ENCODE results near the gene SHTN1.

SHTN1 gene

DNA sequence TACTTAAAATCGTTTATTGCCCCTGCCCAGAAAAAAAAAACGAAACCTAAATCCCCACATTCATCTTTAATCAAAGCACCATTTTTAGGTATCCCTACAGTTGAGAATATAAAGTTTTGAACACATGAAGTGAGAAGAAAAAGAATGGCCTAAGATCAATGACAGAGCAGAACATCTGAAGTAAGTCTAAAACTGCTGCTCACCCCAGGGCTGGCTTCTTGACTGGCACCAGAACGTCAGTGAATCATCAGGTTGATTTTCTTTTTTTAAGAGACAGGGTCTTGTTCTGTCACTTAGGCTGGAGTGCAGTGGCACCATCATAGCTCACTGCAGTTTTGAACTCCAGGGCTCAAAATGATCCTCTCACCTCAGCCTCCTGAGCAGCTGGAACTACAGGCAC is 24.9 kb downstream of the SHTN1 start:
- Histone ChIP-seq H3K4me3 (no peak overlapping the region), H3K36me3 (ENCODE audit: insufficient read depth, low read length) (no peaks in the 10 kb centered on the region), H3K27ac (no peak overlapping the region), H3K9me3 (ENCODE audit: low read depth, low read length) (no peaks in the 10 kb centered on the region), H3K9ac (ENCODE audit: insufficient read length) (no peak overlapping the region)
- no peak for DNase-seq (ENCODE audit: low read depth, low spot score)
- no peak for TF ChIP-seq FOXP2 (optimal IDR thresholded peaks at IDR 0.05; ENCODE audit: control extremely low read depth, extremely low read length, insufficient read depth)
- TF ChIP-seq POLR2AphosphoS5 (IDR thresholded peaks at IDR 0.05; ENCODE audit: borderline replicate concordance, low read depth, low read length) = no peak
- no peak for TF ChIP-seq EZH2 (IDR thresholded peaks at IDR 0.05)

DNA sequence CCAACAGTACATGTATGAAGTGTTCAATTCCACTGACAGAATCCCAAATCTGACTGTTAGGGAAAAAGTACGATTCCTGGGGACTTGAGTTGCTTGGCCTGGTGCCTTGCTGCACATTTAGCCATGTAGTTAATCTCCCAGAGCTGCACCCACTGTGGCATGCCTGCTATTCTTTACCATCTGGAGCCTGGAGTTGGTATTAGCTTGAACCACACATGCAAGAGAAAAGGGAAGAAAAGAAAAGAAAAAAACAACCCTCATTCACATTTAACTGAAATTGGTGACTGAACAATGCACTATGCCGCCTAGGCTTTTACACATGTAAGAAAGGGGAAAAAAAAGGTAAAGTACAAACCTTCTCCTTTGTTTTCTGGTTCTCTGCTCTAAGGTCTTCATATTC is 26.1 kb downstream of the SHTN1 start:
- H3K9ac ChIP-seq (ENCODE audit: insufficient read length) = no peak overlapping the region
- DNase-seq (ENCODE audit: low read depth, low spot score) = no peak

DNA sequence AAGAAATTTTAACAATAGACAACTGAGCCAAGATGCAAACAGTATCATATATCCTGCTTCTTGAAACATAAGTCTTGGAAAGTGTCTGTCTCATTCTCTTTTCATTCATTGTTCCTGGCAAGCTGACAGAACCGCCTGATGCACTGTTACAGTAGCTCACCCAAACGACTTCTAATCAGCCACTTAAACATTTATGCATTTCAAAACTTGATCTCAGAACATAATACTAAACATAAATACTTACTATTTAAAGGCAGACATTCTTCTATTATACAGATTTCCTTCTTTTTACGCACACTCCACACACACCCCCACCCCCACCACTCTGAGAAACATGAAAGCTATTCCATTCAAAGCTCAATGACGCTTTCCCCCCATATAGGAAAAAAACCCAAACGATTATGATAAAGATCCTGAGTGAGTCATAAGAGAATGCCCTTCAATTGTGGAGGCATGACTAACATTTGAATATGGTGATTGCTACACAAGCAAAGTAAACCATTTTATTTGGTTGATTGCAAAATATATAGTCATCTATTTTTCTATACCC is 30.5 kb downstream of the SHTN1 start:
- peak overlapping the region; percentile 62; the same call in 1 of the 2 replicates for H3K27ac ChIP-seq
- no peaks in the 10 kb centered on the region for H3K9me3 ChIP-seq (ENCODE audit: low read depth, low read length)
- TF ChIP-seq POLR2AphosphoS5 (IDR thresholded peaks at IDR 0.05; ENCODE audit: borderline replicate concordance, low read depth, low read length) (no peak), EZH2 (IDR thresholded peaks at IDR 0.05) (no peak), FOXP2 (optimal IDR thresholded peaks at IDR 0.05; ENCODE audit: control extremely low read depth, extremely low read length, insufficient read depth) (no peak)
- H3K4me3 ChIP-seq = peak overlapping the region; percentile 22; the same call in 1 of the 2 replicates
- no peak for DNase-seq (ENCODE audit: low read depth, low spot score)
- no peaks in the 10 kb centered on the region for H3K36me3 ChIP-seq (ENCODE audit: insufficient read depth, low read length)
- H3K9ac ChIP-seq (ENCODE audit: insufficient read length) = no peak overlapping the region

More for the DNA sequence above, 26.1 kb downstream of the SHTN1 start:
- no peaks in the 10 kb centered on the region for H3K36me3 ChIP-seq (ENCODE audit: insufficient read depth, low read length)
- no peak overlapping the region for H3K4me3 ChIP-seq
- H3K9me3 ChIP-seq (ENCODE audit: low read depth, low read length) = no peaks in the 10 kb centered on the region
- H3K27ac ChIP-seq = no peak overlapping the region
- TF ChIP-seq POLR2AphosphoS5 (IDR thresholded peaks at IDR 0.05; ENCODE audit: borderline replicate concordance, low read depth, low read length) (no peak), FOXP2 (optimal IDR thresholded peaks at IDR 0.05; ENCODE audit: control extremely low read depth, extremely low read length, insufficient read depth) (no peak), EZH2 (IDR thresholded peaks at IDR 0.05) (no peak)

DNA sequence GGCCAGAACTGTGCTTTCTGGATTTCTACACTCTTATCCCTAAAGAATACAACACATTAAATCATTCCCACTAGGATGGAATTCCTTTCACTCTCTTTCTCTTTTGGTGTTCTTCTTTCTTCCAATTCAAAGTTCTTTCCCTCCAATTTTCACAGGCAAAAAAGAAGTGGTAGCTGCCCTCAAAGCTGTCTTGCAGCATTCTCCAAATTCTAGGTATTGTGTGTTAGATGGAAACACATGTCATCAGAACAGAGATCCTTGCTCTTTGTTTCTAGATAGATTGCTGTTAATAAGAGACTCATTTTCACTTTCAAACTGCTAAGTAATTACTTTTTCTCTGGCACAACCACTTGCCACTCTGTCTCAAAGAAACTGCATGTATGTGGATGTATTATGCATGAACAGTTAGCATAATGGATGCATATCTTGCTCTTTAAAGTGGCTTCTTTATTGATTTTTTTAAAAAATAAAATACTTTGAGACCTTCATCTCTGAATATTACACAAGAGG is 31.0 kb downstream of the SHTN1 start:
- peak overlapping the region; percentile 62; the same call in 1 of the 2 replicates for H3K27ac ChIP-seq
- no peaks in the 10 kb centered on the region for H3K9me3 ChIP-seq (ENCODE audit: low read depth, low read length)
- peak overlapping the region; percentile 22; the same call in 1 of the 2 replicates for H3K4me3 ChIP-seq
- no peak overlapping the region for H3K9ac ChIP-seq (ENCODE audit: insufficient read length)
- DNase-seq (ENCODE audit: low read depth, low spot score) = no peak
- H3K36me3 ChIP-seq (ENCODE audit: insufficient read depth, low read length) = no peaks in the 10 kb centered on the region
- TF ChIP-seq FOXP2 (optimal IDR thresholded peaks at IDR 0.05; ENCODE audit: control extremely low read depth, extremely low read length, insufficient read depth) (no peak), EZH2 (IDR thresholded peaks at IDR 0.05) (no peak), POLR2AphosphoS5 (IDR thresholded peaks at IDR 0.05; ENCODE audit: borderline replicate concordance, low read depth, low read length) (no peak)

DNA sequence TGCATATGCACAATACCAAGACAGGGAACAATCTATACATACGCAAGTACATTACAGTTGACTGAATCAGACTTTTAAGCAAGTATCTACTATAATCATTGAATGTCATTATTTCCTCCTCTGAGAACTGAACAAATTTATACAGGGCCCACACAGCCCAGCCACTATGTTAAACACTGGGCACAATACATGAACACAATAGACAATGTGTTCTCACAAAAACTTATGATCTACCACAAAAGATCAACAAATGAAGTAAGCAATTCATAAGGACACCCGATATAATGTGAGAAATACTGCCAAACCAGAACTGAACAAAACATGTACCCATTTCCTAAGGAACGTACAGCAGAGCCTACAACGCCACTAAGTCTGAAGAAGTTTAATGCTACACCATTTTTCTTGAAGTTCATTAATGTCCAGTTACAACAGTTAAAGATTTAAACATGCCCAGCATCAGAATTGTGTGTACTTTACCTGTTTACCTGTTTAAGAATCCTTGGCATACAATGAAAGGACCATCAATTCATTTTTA is 31.5 kb downstream of the SHTN1 start:
- Histone ChIP-seq H3K36me3 (ENCODE audit: insufficient read depth, low read length) (no peaks in the 10 kb centered on the region), H3K9me3 (ENCODE audit: low read depth, low read length) (no peaks in the 10 kb centered on the region), H3K9ac (ENCODE audit: insufficient read length) (no peak overlapping the region), H3K4me3 (no peak overlapping the region), H3K27ac (no peak overlapping the region)
- no peak for DNase-seq (ENCODE audit: low read depth, low spot score)
- TF ChIP-seq POLR2AphosphoS5 (IDR thresholded peaks at IDR 0.05; ENCODE audit: borderline replicate concordance, low read depth, low read length) (no peak), EZH2 (IDR thresholded peaks at IDR 0.05) (no peak), FOXP2 (optimal IDR thresholded peaks at IDR 0.05; ENCODE audit: control extremely low read depth, extremely low read length, insufficient read depth) (no peak)

DNA sequence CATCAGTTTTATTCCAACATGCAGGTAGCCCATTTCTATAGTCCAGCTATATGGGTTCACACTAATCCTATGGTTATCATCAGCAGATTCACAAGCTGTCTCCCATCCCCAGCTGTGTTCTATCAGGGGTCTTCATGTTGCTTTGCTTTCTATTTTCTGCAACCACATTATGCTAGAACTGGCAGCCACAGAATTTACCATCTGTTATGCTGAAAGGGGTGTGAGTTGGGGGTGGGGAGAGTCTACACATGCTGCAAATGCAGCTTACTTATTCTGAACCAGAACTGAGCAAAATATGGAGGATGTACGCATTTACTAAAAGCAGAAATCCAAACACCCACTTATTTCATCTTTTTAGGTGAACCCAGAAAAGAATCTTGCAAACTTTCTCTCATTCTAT is 32.9 kb downstream of the SHTN1 start:
- H3K9ac ChIP-seq (ENCODE audit: insufficient read length) = no peak overlapping the region
- no peak for TF ChIP-seq POLR2AphosphoS5 (IDR thresholded peaks at IDR 0.05; ENCODE audit: borderline replicate concordance, low read depth, low read length)
- no peak for DNase-seq (ENCODE audit: low read depth, low spot score)
- no peaks in the 10 kb centered on the region for H3K9me3 ChIP-seq (ENCODE audit: low read depth, low read length)
- no peaks in the 10 kb centered on the region for H3K36me3 ChIP-seq (ENCODE audit: insufficient read depth, low read length)
- no peak overlapping the region for H3K4me3 ChIP-seq
- H3K27ac ChIP-seq = no peak overlapping the region

DNA sequence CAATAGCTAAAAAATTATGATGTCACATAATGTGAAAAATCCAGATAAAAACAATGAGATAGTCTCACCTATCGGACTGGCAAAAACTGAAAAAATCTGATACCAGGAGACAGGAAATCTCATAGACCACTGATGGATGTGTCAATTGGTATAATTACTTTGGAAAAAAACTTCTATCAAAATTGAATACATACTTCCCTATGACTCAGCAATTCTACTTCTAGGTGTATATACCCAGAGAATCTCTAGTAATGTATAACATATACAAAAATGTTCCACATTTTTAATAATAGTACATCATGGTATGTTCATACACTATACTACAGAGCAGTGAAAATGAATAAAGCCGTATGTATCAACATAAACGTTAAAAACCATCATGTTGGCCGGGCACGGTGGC is 34.9 kb downstream of the SHTN1 start:
- no peak overlapping the region for H3K27ac ChIP-seq
- no peak for TF ChIP-seq EZH2 (IDR thresholded peaks at IDR 0.05)
- H3K4me3 ChIP-seq = no peak overlapping the region
- H3K9me3 ChIP-seq (ENCODE audit: low read depth, low read length) = no peaks in the 10 kb centered on the region
- DNase-seq (ENCODE audit: low read depth, low spot score) = no peak
- H3K36me3 ChIP-seq (ENCODE audit: insufficient read depth, low read length) = no peaks in the 10 kb centered on the region
- H3K9ac ChIP-seq (ENCODE audit: insufficient read length) = no peak overlapping the region

DNA sequence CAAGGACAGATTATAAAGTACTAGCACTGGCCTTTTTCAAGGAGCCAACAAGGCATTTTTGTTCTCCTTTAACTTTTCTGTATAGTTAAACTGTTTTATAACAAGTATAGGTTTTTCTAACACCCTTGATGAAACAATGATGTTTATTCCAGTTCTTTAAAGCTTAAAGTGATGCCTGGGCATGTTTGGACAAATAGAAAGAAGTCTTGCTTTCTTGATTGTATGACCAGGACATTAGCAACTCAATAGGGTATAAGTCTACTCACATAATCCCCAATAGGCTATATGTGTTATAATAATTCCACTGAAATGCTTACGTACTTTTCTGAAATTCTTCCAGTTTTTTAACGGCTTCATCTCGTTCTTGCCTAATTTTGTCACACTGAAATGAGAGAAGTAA is 36.7 kb downstream of the SHTN1 start:
- no peaks in the 10 kb centered on the region for H3K36me3 ChIP-seq (ENCODE audit: insufficient read depth, low read length)
- H3K27ac ChIP-seq = no peak overlapping the region
- no peak overlapping the region for H3K4me3 ChIP-seq
- no peak for TF ChIP-seq EZH2 (IDR thresholded peaks at IDR 0.05)
- TF ChIP-seq POLR2AphosphoS5 (IDR thresholded peaks at IDR 0.05; ENCODE audit: borderline replicate concordance, low read depth, low read length) = no peak
- no peak for TF ChIP-seq FOXP2 (optimal IDR thresholded peaks at IDR 0.05; ENCODE audit: control extremely low read depth, extremely low read length, insufficient read depth)
- DNase-seq (ENCODE audit: low read depth, low spot score) = no peak
- H3K9ac ChIP-seq (ENCODE audit: insufficient read length) = no peak overlapping the region
- H3K9me3 ChIP-seq (ENCODE audit: low read depth, low read length) = no peaks in the 10 kb centered on the region

All from SK-N-MC (cell line).